HepG2 (cell line): ENCODE data around the gene GLYATL3. TPM values are rescaled to one million over a fixed set of nuclear protein-coding genes. Genes with fewer than 3 reads are reported as not detected.
A peak's percentile ranks its signal among the peaks of the same experiment; 100 is the strongest.

ENCODE experiments used
- ARID5B ChIP-seq: IDR thresholded peaks from 2 replicates; pipeline ENCODE4 v1.4.0; 2020; ENCODE audit warnings: mild to moderate bottlenecking, missing genetic modification reagents
- CBX2 ChIP-seq, 2 experiments: fragments of 200-600 bp in 1 of 2; sonication (generic); formaldehyde crosslinking in 1 of 2; IDR thresholded peaks; 2 replicates each; pipeline versions ENCODE4 v1.7.0 to v1.8.1; 2018 to 2022; ENCODE audit warnings: low read depth in 2 of 2, low read length in 1 of 2, mild to moderate bottlenecking in 1 of 2, missing genetic modification reagents in 1 of 2
- CHCHD3 ChIP-seq: sonication (generic); formaldehyde crosslinking; IDR thresholded peaks from 2 replicates; pipeline ENCODE4 v1.8.0; 2022; ENCODE audit warnings: mild to moderate bottlenecking, missing genetic modification reagents, moderate library complexity
- FOXA1 ChIP-seq, 2 experiments: fragments of 450-650 bp in 1 of 2; sonication (generic) in 1 of 2; formaldehyde crosslinking in 1 of 2; IDR thresholded peaks; 2 replicates each; pipeline versions ENCODE4 v1.4.0 to v1.6.1; 2016 to 2020; ENCODE audit warnings: missing genetic modification reagents in 1 of 2
- GATAD2A ChIP-seq: IDR thresholded peaks from 2 replicates; pipeline ENCODE4 v1.6.1; 2016
- HIC2 ChIP-seq: sonication (generic); formaldehyde crosslinking; IDR thresholded peaks from 2 replicates; pipeline ENCODE4 v1.9.0; 2022; ENCODE audit warnings: low read depth, missing genetic modification reagents
- HMGA1 ChIP-seq: sonication (generic); formaldehyde crosslinking; conservative IDR thresholded peaks from 2 replicates; pipeline ENCODE4 v1.4.0; 2020; ENCODE audit warnings: missing genetic modification reagents
- JUNB ChIP-seq: sonication (generic); formaldehyde crosslinking; IDR thresholded peaks from 2 replicates; pipeline ENCODE4 v1.8.0; 2022; ENCODE audit warnings: missing genetic modification reagents, mild to moderate bottlenecking, borderline replicate concordance
- KLF15 ChIP-seq: sonication (generic); formaldehyde crosslinking; IDR thresholded peaks from 2 replicates; pipeline ENCODE4 v1.8.1; 2023; ENCODE audit warnings: borderline replicate concordance, mild to moderate bottlenecking, inconsistent platforms, missing genetic modification reagents, mixed read lengths
- MED13 ChIP-seq: sonication (generic); formaldehyde crosslinking; IDR thresholded peaks from 2 replicates; pipeline ENCODE4 v1.5.0; 2020; ENCODE audit warnings: missing genetic modification reagents
- MLX ChIP-seq: IDR thresholded peaks from 2 replicates; pipeline ENCODE4 v1.6.1; 2016
- NFE2L2 ChIP-seq: fragments of 150-350 bp; IDR thresholded peaks from 2 replicates; pipeline ENCODE4 v1.6.1; 2014; ENCODE audit warnings: low read length
- PAF1 ChIP-seq: IDR thresholded peaks from 2 replicates; pipeline ENCODE4 v1.6.1; 2016; ENCODE audit warnings: missing genetic modification reagents, missing compliant biosample characterization
- PHF20 ChIP-seq: sonication (generic); formaldehyde crosslinking; IDR thresholded peaks from 2 replicates; pipeline ENCODE4 v1.5.0; 2020; ENCODE audit warnings: mild to moderate bottlenecking, missing genetic modification reagents
- RNF219 ChIP-seq: sonication (generic); formaldehyde crosslinking; IDR thresholded peaks from 2 replicates; pipeline ENCODE4 v1.5.0; 2020; ENCODE audit warnings: mild to moderate bottlenecking, missing genetic modification reagents
- SALL2 ChIP-seq: sonication (generic); formaldehyde crosslinking; IDR thresholded peaks from 2 replicates; pipeline ENCODE4 v1.8.1; 2023; ENCODE audit warnings: mild to moderate bottlenecking, missing genetic modification reagents, inconsistent platforms
- ZBTB49 ChIP-seq: sonication (generic); formaldehyde crosslinking; IDR thresholded peaks from 2 replicates; pipeline ENCODE4 v1.4.0; 2020; ENCODE audit warnings: missing genetic modification reagents, borderline replicate concordance
- ZNF331 ChIP-seq: sonication (generic); formaldehyde crosslinking; IDR thresholded peaks from 2 replicates; pipeline ENCODE4 v1.4.0; 2020; ENCODE audit warnings: missing genetic modification reagents
- ZNF576 ChIP-seq: sonication (generic); formaldehyde crosslinking; IDR thresholded peaks from 2 replicates; pipeline ENCODE4 v1.4.0; 2020; ENCODE audit warnings: mild to moderate bottlenecking, missing genetic modification reagents
- polyA plus RNA-seq, 8 experiments: library from polyadenylated mRNA; depleted of rRNA in 3 of 8; stranded (reverse) in 7 of 8; unstranded in 1 of 8; fragments of >200 nt; fragmentation: Illumina TruSeq in 4 of 8; extraction: Trizol in 4 of 8; gene quantifications; 2 replicates each; pipeline versions ENCODE4 v1.2.1 to v1.2.3, GENCODE V29; 2011 to 2016; ENCODE audit warnings: low read depth in 4 of 8, missing spikeins in 1 of 8, mixed read lengths in 1 of 8; ENCODE audit not compliant: insufficient read depth in 1 of 8
- total RNA-seq, 5 experiments: library from RNA; depleted of rRNA; stranded (reverse); fragments of >200 nt; fragmentation: Illumina TruSeq; extraction: Trizol; gene quantifications; 2 replicates each; pipeline ENCODE4 v1.2.3, GENCODE V29; 2016; ENCODE audit warnings: low read depth in 1 of 5

The GLYATL3 gene
- total and polyA plus RNA-seq, 2 of the 13 experiments (the other 11 are each of a cell fraction or from before 2014, with no cell fraction given), result 0.05 TPM; not detected in 1

GRCh38 chr6:49556429-49556837 lies 56.7 kb downstream of the GLYATL3 start (continued):
- TF ChIP-seq ZBTB49 (CRISPR knock-in tag) (no peak), PHF20 (CRISPR knock-in tag) (no peak), ARID5B (peak; percentile 64), CHCHD3 (CRISPR knock-in tag) (no peak), MED13 (CRISPR knock-in tag) (no peak), MLX (CRISPR knock-in tag) (no peak), ZNF576 (no peak), HMGA1 (CRISPR knock-in tag) (no peak), SALL2 (CRISPR knock-in tag) (no peak), GATAD2A (CRISPR knock-in tag) (peak; percentile 73), ZNF331 (CRISPR knock-in tag) (peak; percentile 35; the same call in 1 of the 2 replicates), NFE2L2 (no peak), RNF219 (CRISPR knock-in tag) (no peak), KLF15 (CRISPR knock-in tag) (no peak), JUNB (CRISPR knock-in tag) (no peak; the same call in 1 of the 2 replicates), CBX2 (IDR thresholded peaks at IDR 0.05; ENCODE audit: low read depth, low read length) (no peak), CBX2 (CRISPR knock-in tag; IDR thresholded peaks at IDR 0.05; ENCODE audit: low read depth) (no peak), PAF1 (CRISPR knock-in tag) (no peak), FOXA1 (IDR thresholded peaks at IDR 0.05) (peak; percentile 62; the same call in 1 of the 2 replicates), FOXA1 (CRISPR knock-in tag; IDR thresholded peaks at IDR 0.05) (peak; percentile 91), HIC2 (CRISPR knock-in tag) (no peak)
